ENCODE data around the gene CDH13.

CDH13 gene

GRCh38 chr16:83244057-83244456 is 617.3 kb downstream of the CDH13 start:
- Mint-ChIP-seq H3K27ac (no peak overlapping the region), H3K4me3 (no peak overlapping the region), H3K27me3 (ENCODE audit: low read depth, poor library complexity) (peaks cover 4% of the 10 kb centered on the region), H3K4me1 (peaks cover 10% of the 10 kb centered on the region), H3K9me3 (no peaks in the 10 kb centered on the region), H3K36me3 (ENCODE audit: low read depth) (no peaks in the 10 kb centered on the region)
- TF ChIP-seq CTCF (IDR thresholded peaks at IDR 0.05), result no peak
- DNase-seq, result no peak

GRCh38 chr16:83245061-83245460 is 618.3 kb downstream of the CDH13 start:
- Mint-ChIP-seq H3K9me3 (no peaks in the 10 kb centered on the region), H3K27me3 (ENCODE audit: low read depth, poor library complexity) (peaks cover 4% of the 10 kb centered on the region), H3K4me3 (no peak overlapping the region), H3K4me1 (peaks cover 10% of the 10 kb centered on the region), H3K27ac (no peak overlapping the region), H3K36me3 (ENCODE audit: low read depth) (no peaks in the 10 kb centered on the region)
- DNase-seq, result no peak
- no peak for TF ChIP-seq CTCF (IDR thresholded peaks at IDR 0.05)

GRCh38 chr16:83247767-83248372 is 621.1 kb downstream of the CDH13 start:
- no peak for DNase-seq
- Mint-ChIP-seq H3K9me3 (no peaks in the 10 kb centered on the region), H3K36me3 (ENCODE audit: low read depth) (no peaks in the 10 kb centered on the region), H3K4me1 (peaks cover 10% of the 10 kb centered on the region), H3K4me3 (no peak overlapping the region), H3K27ac (no peak overlapping the region), H3K27me3 (ENCODE audit: low read depth, poor library complexity) (peaks cover 4% of the 10 kb centered on the region)
- no peak for TF ChIP-seq CTCF (IDR thresholded peaks at IDR 0.05)

GRCh38 chr16:83248735-83249463 is 622.1 kb downstream of the CDH13 start:
- Mint-ChIP-seq H3K27me3 (ENCODE audit: low read depth, poor library complexity) (peaks cover 4% of the 10 kb centered on the region), H3K36me3 (ENCODE audit: low read depth) (no peaks in the 10 kb centered on the region)
- TF ChIP-seq CTCF (IDR thresholded peaks at IDR 0.05), result no peak

GRCh38 chr16:83253521-83253920 is 626.8 kb downstream of the CDH13 start:
- Mint-ChIP-seq H3K27ac (no peak overlapping the region), H3K9me3 (peaks cover 4% of the 10 kb centered on the region), H3K4me1 (no peaks in the 10 kb centered on the region), H3K36me3 (ENCODE audit: low read depth) (no peaks in the 10 kb centered on the region), H3K4me3 (no peak overlapping the region), H3K27me3 (ENCODE audit: low read depth, poor library complexity) (peaks cover 3% of the 10 kb centered on the region)
- no peak for TF ChIP-seq CTCF (IDR thresholded peaks at IDR 0.05)
- DNase-seq, result no peak

More at GRCh38 chr16:83248735-83249463, 622.1 kb downstream of the CDH13 start:
- Mint-ChIP-seq H3K9me3 (no peaks in the 10 kb centered on the region), H3K27ac (no peak overlapping the region), H3K4me1 (peaks cover 10% of the 10 kb centered on the region), H3K4me3 (no peak overlapping the region)
- no peak for DNase-seq

All from nephron progenitor cell (in vitro differentiated cells).